Lower leg skin (tissue), 4 donors: ENCODE results near the gene OAS3. TPM values are rescaled to one million over a fixed set of nuclear protein-coding genes. Genes with fewer than 3 reads are reported as not detected.
"Not testable (repeated sequence)": the region's sequence is repeated elsewhere in the genome, so short reads cannot be mapped to it uniquely, and the experiment has no call there.

Experiments
- DNase-seq, 2 donors: peaks; one replicate each; pipeline ENCODE4 v3.0.0-alpha.2; 2019; ENCODE audit warnings: low spot score in 2 of 2
- H3K4me3 ChIP-seq: fragments of 200-600 bp; sonication (generic); 2 replicates; pipeline ENCODE4 v1.5.1; 2017; ENCODE audit warnings: mild to moderate bottlenecking, low read depth; ENCODE audit not compliant: poor library complexity, severe bottlenecking
- CTCF ChIP-seq, 3 donors: fragments of 450-650 bp; IDR thresholded peaks; one replicate each; pipeline ENCODE4 v1.5.1; 2016; ENCODE audit warnings: antibody characterized with exemption in 3 of 3, mild to moderate bottlenecking in 3 of 3, moderate library complexity in 2 of 3
- POLR2A ChIP-seq, 2 donors: fragments of 450-650 bp; IDR thresholded peaks; one replicate each; pipeline ENCODE4 v1.6.1; 2016 to 2017; ENCODE audit warnings: antibody characterized with exemption in 2 of 2, mild to moderate bottlenecking in 1 of 2, moderate library complexity in 1 of 2
- WGBS, 2 donors: methylation state at CpG; one replicate each; pipeline ENCODE4 v1.1.5; 2018; 5-methylcytosine and 5-hydroxymethylcytosine counted together
- intact Hi-C: fragments of 100-400 bp; cut with DNase I; formaldehyde crosslinking; loops from one replicate; pipeline ENCODE4 v1.15.0; 2023; ENCODE audit warnings: low total_unique reads
- total RNA-seq, 4 donors: library from RNA; depleted of rRNA; stranded (reverse); fragments of >200 nt; gene quantifications; one replicate each; pipeline ENCODE4 v1.1.0, GENCODE V29; 2016

The OAS3 gene
- total RNA-seq, 4 donors from 2014 or later: 9.4 to 18.9 (median 15.9) TPM

- intact Hi-C loops: no loop called here
- H3K4me3 ChIP-seq: no peak overlapping the region
- WGBS, 2 donors: 85 to 89% methylated on average over 13 to 14 of the region's 14 CpGs
- no peak for DNase-seq
- TF ChIP-seq POLR2A (IDR thresholded peaks at IDR 0.05): no peak
- TF ChIP-seq CTCF (IDR thresholded peaks at IDR 0.05): no peak
These were observed 8.1 kb downstream of the OAS3 start for GRCh38 chr12:112946236-112947000.

- WGBS, 2 donors: 0 to 25% methylated on average over 1 of the region's 1 CpG
- H3K4me3 ChIP-seq: no peak overlapping the region
- TF ChIP-seq CTCF (IDR thresholded peaks at IDR 0.05) (no peak), POLR2A (IDR thresholded peaks at IDR 0.05) (no peak)
- DNase-seq: no peak
- intact Hi-C loops: no loop called here
These were observed 9.0 kb downstream of the OAS3 start for GRCh38 chr12:112947314-112947713.

- 95 to 97% methylated on average over 5 of the region's 5 CpGs for WGBS, 2 donors
- intact Hi-C loops: no loop called here
- DNase-seq: no peak
- no peak overlapping the region for H3K4me3 ChIP-seq
- TF ChIP-seq CTCF (IDR thresholded peaks at IDR 0.05) (no peak), POLR2A (IDR thresholded peaks at IDR 0.05) (no peak)
These were observed 9.5 kb downstream of the OAS3 start for GRCh38 chr12:112947761-112948160.

DNA sequence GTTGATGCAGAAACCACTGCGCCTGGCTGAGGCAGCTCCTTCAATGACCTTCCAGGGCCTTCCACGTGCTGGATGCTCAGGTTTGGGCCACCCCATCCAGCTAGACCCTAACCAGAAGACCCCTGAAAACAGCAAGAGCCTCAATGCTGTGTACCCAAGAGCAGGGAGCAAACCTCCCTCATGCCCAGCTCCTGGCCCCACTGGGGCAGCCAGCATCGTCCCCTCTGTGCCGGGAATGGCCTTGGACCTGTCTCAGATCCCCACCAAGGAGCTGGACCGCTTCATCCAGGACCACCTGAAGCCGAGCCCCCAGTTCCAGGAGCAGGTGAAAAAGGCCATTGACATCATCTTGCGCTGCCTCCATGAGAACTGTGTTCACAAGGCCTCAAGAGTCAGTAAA, 10.5 kb downstream of the OAS3 start:
- DNase-seq: no peak
- TF ChIP-seq CTCF (IDR thresholded peaks at IDR 0.05): no peak
- no peak for TF ChIP-seq POLR2A (IDR thresholded peaks at IDR 0.05)
- intact Hi-C loops: no loop called here

DNA sequence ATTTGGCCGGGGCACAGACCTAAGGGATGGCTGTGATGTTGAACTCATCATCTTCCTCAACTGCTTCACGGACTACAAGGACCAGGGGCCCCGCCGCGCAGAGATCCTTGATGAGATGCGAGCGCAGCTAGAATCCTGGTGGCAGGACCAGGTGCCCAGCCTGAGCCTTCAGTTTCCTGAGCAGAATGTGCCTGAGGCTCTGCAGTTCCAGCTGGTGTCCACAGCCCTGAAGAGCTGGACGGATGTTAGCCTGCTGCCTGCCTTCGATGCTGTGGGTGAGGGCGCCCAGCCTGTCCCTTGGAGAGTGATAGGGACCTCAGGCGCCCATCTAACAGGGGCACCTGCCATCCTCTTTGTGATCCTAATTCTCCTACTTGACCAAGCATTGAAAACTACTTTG, 12.4 kb downstream of the OAS3 start:
- intact Hi-C loops: no loop called here
- TF ChIP-seq POLR2A (IDR thresholded peaks at IDR 0.05) (no peak), CTCF (IDR thresholded peaks at IDR 0.05) (no peak)

More for the DNA sequence above, 10.5 kb downstream of the OAS3 start:
- H3K4me3 ChIP-seq: no peak overlapping the region
- WGBS, 2 donors: 90 to 96% methylated on average over 7 of the region's 7 CpGs

GRCh38 chr12:112957125-112957524, 18.9 kb downstream of the OAS3 start:
- DNase-seq, intact Hi-C loops, H3K4me3 ChIP-seq: not testable (repeated sequence)
- 94 to 99% methylated on average over 4 of the region's 4 CpGs for WGBS, 2 donors

More for the DNA sequence above, 12.4 kb downstream of the OAS3 start:
- no peak overlapping the region for H3K4me3 ChIP-seq
- DNase-seq: no peak
- WGBS, 2 donors: 90 to 92% methylated on average over 9 to 11 of the region's 11 CpGs
